Cardiac ventricle fibroblast (primary cell): ENCODE measurements around the gene CLDN11. TPM values are rescaled to one million over a fixed set of nuclear protein-coding genes. Genes with fewer than 3 reads are reported as not detected.

Experiments used
- total RNA-seq: library from RNA; depleted of rRNA; stranded (reverse); fragments of >200 nt; gene quantifications from 2 replicates; pipeline ENCODE4 v1.2.3, GENCODE V29; 2015

CLDN11 gene
- total RNA-seq = 96.8 and 114 TPM in 2 replicates

DNA sequence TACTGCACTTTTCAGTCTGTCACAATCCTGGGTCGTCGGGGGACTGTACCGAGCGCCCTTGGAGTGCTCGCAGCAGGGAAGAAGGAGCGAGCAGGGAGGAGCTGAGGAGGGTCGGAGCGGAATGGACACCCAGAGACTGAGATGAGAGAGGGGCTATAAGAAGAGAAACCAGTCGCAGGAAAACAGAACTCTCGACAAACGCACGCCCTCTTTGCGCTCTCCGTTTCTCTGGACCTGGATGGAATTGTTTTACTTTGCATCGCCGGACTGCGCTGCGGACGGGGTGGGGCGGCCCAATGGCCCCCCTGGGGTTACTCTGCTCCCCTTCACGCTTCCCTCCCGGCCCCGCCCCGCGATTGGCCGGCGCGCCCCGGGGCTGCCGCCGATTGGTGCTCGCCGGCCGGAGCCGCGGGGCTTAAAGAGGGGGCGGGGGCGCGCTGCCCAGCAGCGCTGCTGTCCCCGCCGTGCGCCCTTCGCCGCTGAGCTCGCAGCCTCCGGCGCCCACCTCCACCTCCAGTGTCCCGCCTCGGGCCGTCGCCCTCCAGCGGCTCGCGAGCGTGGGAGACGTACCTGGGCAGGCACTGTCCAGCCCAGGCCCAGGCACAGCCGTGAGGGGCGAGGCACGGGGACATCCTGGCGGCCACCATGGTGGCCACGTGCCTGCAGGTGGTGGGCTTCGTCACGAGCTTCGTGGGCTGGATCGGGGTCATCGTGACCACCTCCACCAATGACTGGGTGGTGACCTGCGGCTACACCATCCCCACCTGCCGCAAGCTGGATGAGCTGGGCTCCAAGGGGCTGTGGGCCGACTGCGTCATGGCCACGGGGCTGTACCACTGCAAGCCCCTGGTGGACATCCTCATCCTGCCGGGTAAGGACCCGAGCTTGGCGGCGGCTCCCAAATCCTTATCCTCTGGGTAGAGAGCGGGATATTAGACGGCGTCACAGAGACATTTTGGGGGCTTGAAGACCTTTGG, at the start of gene CLDN11:
CLDN11 (plus strand) TSS at position 447 of the 977 bp plus-strand sequence; CDS start at position 646, 199 bp downstream.

Other genes with a start within 250 kb of the CLDN11 start
- 21.6 and 35.6 TPM in 2 replicates for gene PHC3, start 237.1 kb upstream of the CLDN11 start, total RNA-seq
- 21.2 and 23.1 TPM in 2 replicates for gene PRKCI, start 196.4 kb upstream of the CLDN11 start, total RNA-seq
- 10.4 and 14.6 TPM in 2 replicates for gene SKIL, start 61.2 kb upstream of the CLDN11 start, total RNA-seq
- 0.06 and 0.20 TPM in 2 replicates for gene SLC7A14, start 167.2 kb downstream of the CLDN11 start, total RNA-seq